HG03135 (cell line): Measurements from ENCODE around the gene UPK3BL2.

ENCODE experiments used
- ATAC-seq: cut with Tn5 transposase; IDR thresholded peaks from one replicate; pipeline ENCODE4 v1.9.1; 2021; ENCODE audit warnings: mild to moderate bottlenecking, moderate library complexity; ENCODE audit not compliant: unreplicated experiment

Gene UPK3BL2

GRCh38 chr7:102494473-102495149 is 48.9 kb downstream of the UPK3BL2 start:
- ATAC-seq, result peak; percentile 63

GRCh38 chr7:102494026-102494425 is 49.5 kb downstream of the UPK3BL2 start:
- ATAC-seq, result peak; percentile 0

- ATAC-seq, result peak; percentile 40
These were observed 50.1 kb downstream of the UPK3BL2 start for GRCh38 chr7:102493220-102493935.

- ATAC-seq, result peak; percentile 40
These were observed 52.9 kb downstream of the UPK3BL2 start for GRCh38 chr7:102490529-102491075.
